Measurements from ENCODE around the gene ERO1B.

GRCh38 chr1:236288620-236288976 lies 6.8 kb upstream of the ERO1B start:
- no peak for TF ChIP-seq CTCF (IDR thresholded peaks at IDR 0.05; ENCODE audit: low read depth, low read length)
- no peak for TF ChIP-seq MAX (IDR thresholded peaks at IDR 0.05; ENCODE audit: low read depth, low read length)
- TF ChIP-seq MYC (IDR thresholded peaks at IDR 0.05; ENCODE audit: low read depth, low read length), result no peak
- no peak for TF ChIP-seq POLR2A (IDR thresholded peaks at IDR 0.05; ENCODE audit: extremely low read depth, insufficient read length)
